GM12891 (cell line): Measurements from ENCODE around the gene CNTN4.
A peak's percentile ranks its signal among the peaks of the same experiment; 100 is the strongest.

Experiments used
- DNase-seq: peaks from one replicate; pipeline ENCODE4 v3.0.0; 2011; ENCODE audit warnings: low spot score; ENCODE audit not compliant: insufficient read length
- FAIRE-seq: peaks from 2 replicates; lab custom pipeline; 2011; peaks lifted over from hg19 to GRCh38; lab: Jason Lieb, UNC
- PAX5 ChIP-seq: IDR thresholded peaks from 2 replicates; pipeline ENCODE4 v1.6.1; 2011; ENCODE audit warnings: low read length, moderate library complexity, mild to moderate bottlenecking; ENCODE audit not compliant: insufficient read depth, severe bottlenecking
- POLR2A ChIP-seq: IDR thresholded peaks from 2 replicates; pipeline ENCODE4 v1.6.1; 2011; ENCODE audit warnings: low read depth, low read length, control low read depth
- POLR2AphosphoS5 ChIP-seq: IDR thresholded peaks from 2 replicates; pipeline ENCODE4 v1.6.1; 2011; ENCODE audit warnings: low read depth, low read length, control low read depth
- POU2F2 ChIP-seq: IDR thresholded peaks from 2 replicates; pipeline ENCODE4 v1.6.1; 2011; ENCODE audit warnings: low read depth, mild to moderate bottlenecking, control low read depth, low read length, moderate library complexity
- SPI1 ChIP-seq: IDR thresholded peaks from 2 replicates; pipeline ENCODE4 v1.6.1; 2011; ENCODE audit warnings: low read depth, low read length, control low read depth
- TAF1 ChIP-seq: IDR thresholded peaks from 2 replicates; pipeline ENCODE4 v1.6.1; 2011; ENCODE audit warnings: low read depth, low read length, control low read depth

CNTN4 gene

DNA sequence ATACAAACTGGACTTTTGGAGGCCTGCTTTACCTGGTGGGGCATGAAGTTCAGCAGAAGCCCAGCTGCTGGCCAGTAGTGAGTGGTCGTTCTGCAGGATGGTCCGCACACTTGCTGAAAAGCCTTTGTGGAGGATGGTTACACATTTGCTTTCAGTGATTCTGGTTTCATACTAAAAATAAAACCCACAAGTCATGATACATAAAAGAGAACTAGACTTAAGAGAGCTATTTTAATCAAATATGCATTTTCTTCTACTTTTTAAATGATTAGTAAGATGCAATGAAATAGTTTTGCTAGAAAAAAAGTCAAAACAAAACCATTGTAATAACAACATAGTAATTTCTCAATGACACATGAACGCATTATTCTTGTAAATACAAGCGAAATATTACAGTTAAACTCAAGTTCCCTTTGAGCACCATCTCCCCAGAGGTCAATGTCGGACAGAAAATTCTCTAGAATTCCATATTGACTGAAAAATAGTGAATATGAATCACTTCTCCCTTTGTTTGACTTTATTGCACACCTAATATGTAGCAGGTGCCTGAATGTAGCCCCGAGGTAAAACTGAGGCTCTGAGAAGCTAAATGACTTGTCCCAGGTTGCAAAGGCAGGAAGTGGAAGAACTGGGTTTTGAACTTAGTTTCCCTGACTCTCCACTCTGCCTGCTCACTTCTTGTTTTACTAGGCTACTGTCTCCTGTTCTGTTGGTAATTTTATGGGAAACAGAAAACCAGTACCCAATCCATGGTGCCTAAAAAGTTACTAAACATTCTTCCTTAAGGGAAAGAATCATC lies 1003.2 kb downstream of the CNTN4 start:
- TF ChIP-seq SPI1 (peak; percentile 74), POLR2AphosphoS5 (no peak)
- FAIRE-seq = peak; percentile 56
- no peak for DNase-seq

GRCh38 chr3:3102751-3103150 lies 1004.1 kb downstream of the CNTN4 start:
- FAIRE-seq = peak; percentile 16

GRCh38 chr3:3105246-3105645 lies 1006.6 kb downstream of the CNTN4 start:
- DNase-seq (no peak), FAIRE-seq (no peak)
- no peak for TF ChIP-seq POU2F2
- TF ChIP-seq SPI1 = no peak
- no peak for TF ChIP-seq PAX5
- no peak for TF ChIP-seq POLR2A
- no peak for TF ChIP-seq POLR2AphosphoS5
- no peak for TF ChIP-seq TAF1

More at GRCh38 chr3:3102751-3103150, 1004.1 kb downstream of the CNTN4 start:
- peak; percentile 27; the same call in 1 of the 2 replicates for TF ChIP-seq SPI1
- no peak for TF ChIP-seq POLR2AphosphoS5
- no peak for DNase-seq

GRCh38 chr3:3105815-3106214 lies 1007.1 kb downstream of the CNTN4 start:
- no peak for DNase-seq
- no peak for FAIRE-seq
- TF ChIP-seq POLR2A (no peak), PAX5 (no peak), TAF1 (no peak)

GRCh38 chr3:3107181-3107580 lies 1008.5 kb downstream of the CNTN4 start:
- no peak for DNase-seq
- no peak for TF ChIP-seq POU2F2
- no peak for TF ChIP-seq POLR2A
- TF ChIP-seq POLR2AphosphoS5 = no peak
- TF ChIP-seq TAF1 = no peak
- no peak for TF ChIP-seq PAX5
- TF ChIP-seq SPI1 = no peak
- FAIRE-seq = no peak
